Keratinocyte (primary cell): ENCODE data around the gene ATP1B2. TPM values are rescaled to one million over a fixed set of nuclear protein-coding genes. Genes with fewer than 3 reads are reported as not detected.

Experiments
- DNase-seq: peaks from one replicate; pipeline ENCODE4 v3.0.0-alpha.2; 2011; ENCODE audit warnings: low read depth, missing footprints, low spot score
- FAIRE-seq: peaks from 2 replicates; lab custom pipeline; 2011; peaks lifted over from hg19 to GRCh38; lab: Jason Lieb, UNC
- H2AFZ ChIP-seq: 2 replicates; pipeline ENCODE4 v1.6.0; 2012; ENCODE audit warnings: low read length, control low read depth, inconsistent platforms; ENCODE audit not compliant: control insufficient read depth
- H3K27ac ChIP-seq: 2 replicates; pipeline ENCODE4 v1.5.1; 2011; ENCODE audit warnings: low read length; ENCODE audit not compliant: control insufficient read depth, insufficient read depth
- H3K27me3 ChIP-seq: 3 replicates; pipeline ENCODE4 v1.6.0; 2011; ENCODE audit warnings: low read length; ENCODE audit not compliant: control insufficient read depth, insufficient read depth; ENCODE audit errors: extremely low read depth
- H3K36me3 ChIP-seq, 2 experiments: 2 replicates in 1 of 2; 3 replicates in 1 of 2; pipeline ENCODE4 v1.5.1; 2011; ENCODE audit warnings: low read length in 2 of 2, mild to moderate bottlenecking in 1 of 2; ENCODE audit not compliant: control insufficient read depth in 2 of 2, insufficient read depth in 2 of 2; ENCODE audit errors: extremely low read depth in 1 of 2
- H3K4me1 ChIP-seq: 3 replicates; pipeline ENCODE4 v1.5.1; 2011; ENCODE audit warnings: low read length; ENCODE audit not compliant: control insufficient read depth, insufficient read depth; ENCODE audit errors: extremely low read depth
- H3K4me2 ChIP-seq: 3 replicates; pipeline ENCODE4 v1.6.0; 2011; ENCODE audit warnings: low read depth, low read length; ENCODE audit not compliant: control insufficient read depth, insufficient read depth; ENCODE audit errors: extremely low read depth
- H3K4me3 ChIP-seq, 3 experiments: fragments of 200-600 bp in 1 of 3; sonication (generic) in 1 of 3; 2 replicates in 2 of 3; 3 replicates in 1 of 3; pipeline ENCODE4 v1.5.1; 2011 to 2016; ENCODE audit warnings: low read length in 3 of 3, mild to moderate bottlenecking in 3 of 3, control low read depth in 2 of 3, inconsistent platforms in 1 of 3, low read depth in 1 of 3, mixed read lengths in 1 of 3, mixed run types in 1 of 3, moderate library complexity in 1 of 3; ENCODE audit not compliant: control insufficient read depth in 2 of 3, insufficient read depth in 2 of 3; ENCODE audit errors: extremely low read depth in 1 of 3
- H3K79me2 ChIP-seq: 2 replicates; pipeline ENCODE4 v1.6.0; 2012; ENCODE audit warnings: low read length; ENCODE audit not compliant: control insufficient read depth, insufficient read depth
- H3K9ac ChIP-seq: 3 replicates; pipeline ENCODE4 v1.6.0; 2011; ENCODE audit warnings: low read length; ENCODE audit not compliant: control insufficient read depth, insufficient read depth; ENCODE audit errors: extremely low read depth
- H3K9me1 ChIP-seq: 3 replicates; pipeline ENCODE4 v1.6.0; 2011; ENCODE audit warnings: low read length; ENCODE audit not compliant: control insufficient read depth, insufficient read depth; ENCODE audit errors: extremely low read depth
- H3K9me3 ChIP-seq: 2 replicates; pipeline ENCODE4 v1.5.1; 2012; ENCODE audit warnings: low read depth, low read length; ENCODE audit not compliant: control insufficient read depth
- H4K20me1 ChIP-seq: 3 replicates; pipeline ENCODE4 v1.6.0; 2011; ENCODE audit warnings: low read length; ENCODE audit not compliant: control insufficient read depth, insufficient read depth; ENCODE audit errors: extremely low read depth
- CTCF ChIP-seq, 3 experiments: IDR thresholded peaks in 1 of 3; conservative IDR thresholded peaks in 1 of 3; optimal IDR thresholded peaks in 1 of 3; 2 replicates in 2 of 3; 3 replicates in 1 of 3; pipeline versions ENCODE3 to v1.5.1; 2011; ENCODE audit warnings: low read length in 3 of 3, mild to moderate bottlenecking in 3 of 3, moderate library complexity in 2 of 3, control low read depth in 1 of 3, inconsistent platforms in 1 of 3; ENCODE audit not compliant: insufficient read depth in 2 of 3; ENCODE audit errors: extremely low read depth in 1 of 3
- EZH2 ChIP-seq: IDR thresholded peaks from one replicate; pipeline ENCODE4 v1.6.1; 2012; ENCODE audit warnings: inconsistent platforms, mild to moderate bottlenecking, low read length, moderate library complexity
- dilution Hi-C: fragments of 300-500 bp; cut with MboI; formaldehyde crosslinking; loops from one replicate; pipeline ENCODE4 v1.7.0; 2020; ENCODE audit warnings: low sequenced_read_pairs; ENCODE audit not compliant: extremely low pct_ligation_motif_present
- polyA plus RNA-seq, 5 experiments: library from polyadenylated mRNA; depleted of rRNA in 3 of 5; stranded (reverse) in 3 of 5; stranded (forward) in 1 of 5; unstranded in 1 of 5; fragments of >200 nt; gene quantifications; 1 replicate in 1 of 5; 2 replicates in 3 of 5; 3 replicates in 1 of 5; pipeline versions ENCODE4 v1.2.1 to v1.2.3, GENCODE V29; 2011 to 2012; ENCODE audit warnings: missing spikeins in 2 of 5, low read depth in 1 of 5, low replicate concordance in 1 of 5

Gene ATP1B2
- polyA plus RNA-seq, 1 donor (not counting 4 experiments of a cell fraction or from before 2014, with no cell fraction given): not detected

GRCh38 chr17:7632492-7632894, 18.2 kb upstream of the ATP1B2 start:
- Histone ChIP-seq H3K4me2 (no peak overlapping the region), H3K36me3 (no peaks in the 10 kb centered on the region), H4K20me1 (no peaks in the 10 kb centered on the region), H3K27me3 (no peaks in the 10 kb centered on the region), H3K9me3 (no peaks in the 10 kb centered on the region), H3K79me2 (no peaks in the 10 kb centered on the region), H3K9ac (no peak overlapping the region), H3K4me1 (peaks cover 3% of the 10 kb centered on the region), H3K9me1 (no peaks in the 10 kb centered on the region), H3K4me3 (no peak overlapping the region), H2AFZ (peak overlapping the region; percentile 54), H3K27ac (no peak overlapping the region)
- FAIRE-seq: peak; percentile 59
- peak; percentile 74 to 81 (median 78) for TF ChIP-seq CTCF (optimal IDR thresholded peaks at IDR 0.05 in 1 of 3, IDR thresholded peaks at IDR 0.05 in 1 of 3, conservative IDR thresholded peaks at IDR 0.05 in 1 of 3; ENCODE audit: extremely low read depth in 1 of 3, insufficient read depth in 2 of 3, low read length in 3 of 3)
- no peak for TF ChIP-seq EZH2
- dilution Hi-C loops: no loop called here
- DNase-seq: no peak

GRCh38 chr17:7633093-7633492, 17.6 kb upstream of the ATP1B2 start:
- no peak overlapping the region for H3K27ac ChIP-seq
- DNase-seq: no peak
- no peak for TF ChIP-seq CTCF (optimal IDR thresholded peaks at IDR 0.05 in 1 of 3, IDR thresholded peaks at IDR 0.05 in 1 of 3, conservative IDR thresholded peaks at IDR 0.05 in 1 of 3; ENCODE audit: extremely low read depth in 1 of 3, insufficient read depth in 2 of 3, low read length in 3 of 3)
- H3K9me3 ChIP-seq: no peaks in the 10 kb centered on the region
- dilution Hi-C loops: no loop called here
- no peak overlapping the region for H2AFZ ChIP-seq
- H3K79me2 ChIP-seq: no peaks in the 10 kb centered on the region
- H3K4me3 ChIP-seq: no peak overlapping the region
- no peak overlapping the region for H3K9ac ChIP-seq
- no peak overlapping the region for H3K4me2 ChIP-seq
- no peak for FAIRE-seq
- H3K36me3 ChIP-seq: no peaks in the 10 kb centered on the region
- H3K27me3 ChIP-seq: no peaks in the 10 kb centered on the region
- no peaks in the 10 kb centered on the region for H4K20me1 ChIP-seq
- H3K9me1 ChIP-seq: no peaks in the 10 kb centered on the region
- H3K4me1 ChIP-seq: peaks cover under 1% of the 10 kb centered on the region
